Lower leg skin (tissue), 4 donors: Measurements from ENCODE around the gene MSANTD2. TPM values are rescaled to one million over a fixed set of nuclear protein-coding genes. Genes with fewer than 3 reads are reported as not detected.

Source experiments
- DNase-seq, 2 donors: peaks; one replicate each; pipeline ENCODE4 v3.0.0-alpha.2; 2019; ENCODE audit warnings: low spot score in 2 of 2
- H3K4me3 ChIP-seq: fragments of 200-600 bp; sonication (generic); 2 replicates; pipeline ENCODE4 v1.5.1; 2017; ENCODE audit warnings: mild to moderate bottlenecking, low read depth; ENCODE audit not compliant: poor library complexity, severe bottlenecking
- CTCF ChIP-seq, 3 donors: fragments of 450-650 bp; IDR thresholded peaks; one replicate each; pipeline ENCODE4 v1.5.1; 2016; ENCODE audit warnings: antibody characterized with exemption in 3 of 3, mild to moderate bottlenecking in 3 of 3, moderate library complexity in 2 of 3
- POLR2A ChIP-seq, 2 donors: fragments of 450-650 bp; IDR thresholded peaks; one replicate each; pipeline ENCODE4 v1.6.1; 2016 to 2017; ENCODE audit warnings: antibody characterized with exemption in 2 of 2, mild to moderate bottlenecking in 1 of 2, moderate library complexity in 1 of 2
- WGBS, 2 donors: methylation state at CpG; one replicate each; pipeline ENCODE4 v1.1.5; 2018; 5-methylcytosine and 5-hydroxymethylcytosine counted together
- intact Hi-C: fragments of 100-400 bp; cut with DNase I; formaldehyde crosslinking; loops from one replicate; pipeline ENCODE4 v1.15.0; 2023; ENCODE audit warnings: low total_unique reads
- total RNA-seq, 4 donors: library from RNA; depleted of rRNA; stranded (reverse); fragments of >200 nt; gene quantifications; one replicate each; pipeline ENCODE4 v1.1.0, GENCODE V29; 2016

MSANTD2 gene
- total RNA-seq, 4 donors from 2014 or later = 11.5 to 21.2 (median 15.2) TPM

- intact Hi-C loops = loop anchor here (10.0 kb wide), 1 partner anchor 167 kb away; no protein-coding TSS in a partner anchor
Measured at GRCh38 chr11:124831897-124832296, 31.7 kb upstream of the MSANTD2 start.

GRCh38 chr11:124830749-124831148 is 30.5 kb upstream of the MSANTD2 start:
- no peak overlapping the region for H3K4me3 ChIP-seq
- TF ChIP-seq CTCF (IDR thresholded peaks at IDR 0.05) (no peak), POLR2A (IDR thresholded peaks at IDR 0.05) (no peak)
- DNase-seq = no peak
- intact Hi-C loops = loop anchor here (10.0 kb wide), 1 partner anchor 166 kb away; no protein-coding TSS in a partner anchor
- WGBS, 2 donors = 89 to 95% methylated on average over 3 of the region's 3 CpGs

More at GRCh38 chr11:124831897-124832296, 31.7 kb upstream of the MSANTD2 start:
- no peak overlapping the region for H3K4me3 ChIP-seq
- DNase-seq = no peak
- TF ChIP-seq POLR2A (IDR thresholded peaks at IDR 0.05) (no peak), CTCF (IDR thresholded peaks at IDR 0.05) (no peak)
- 94 to 96% methylated on average over 2 of the region's 2 CpGs for WGBS, 2 donors

GRCh38 chr11:124829986-124830385 is 29.8 kb upstream of the MSANTD2 start:
- intact Hi-C loops = loop anchor here (10.0 kb wide), 1 partner anchor 165 kb away; no protein-coding TSS in a partner anchor
- WGBS, 2 donors = 62 to 75% methylated on average over 3 of the region's 3 CpGs
- DNase-seq = no peak
- H3K4me3 ChIP-seq = no peak overlapping the region
- no peak for TF ChIP-seq CTCF (IDR thresholded peaks at IDR 0.05)
- no peak for TF ChIP-seq POLR2A (IDR thresholded peaks at IDR 0.05)

GRCh38 chr11:124825876-124826275 is 25.7 kb upstream of the MSANTD2 start:
- TF ChIP-seq POLR2A (IDR thresholded peaks at IDR 0.05) = no peak
- no peak for TF ChIP-seq CTCF (IDR thresholded peaks at IDR 0.05)
- intact Hi-C loops = no loop called here
- H3K4me3 ChIP-seq = no peak overlapping the region
- DNase-seq = no peak
- WGBS, 2 donors = 83 to 87% methylated on average over 3 of the region's 3 CpGs

GRCh38 chr11:124823512-124824376 is 23.5 kb upstream of the MSANTD2 start:
- no peak overlapping the region for H3K4me3 ChIP-seq
- 70 to 81% methylated on average over 8 of the region's 8 CpGs for WGBS, 2 donors
- intact Hi-C loops = no loop called here

More at GRCh38 chr11:124823512-124824376, 23.5 kb upstream of the MSANTD2 start:
- TF ChIP-seq POLR2A (IDR thresholded peaks at IDR 0.05) (no peak), CTCF (IDR thresholded peaks at IDR 0.05) (no peak)
- DNase-seq = no peak
